Measurements from ENCODE around the gene LYZL4. TPM values are rescaled to one million over a fixed set of nuclear protein-coding genes. Genes with fewer than 3 reads are reported as not detected.

The LYZL4 gene
- total and polyA plus RNA-seq, 2 of the 4 experiments (the other 2 are of a cell fraction), result not detected

- Histone ChIP-seq H2AFZ (replicated peaks; ENCODE audit: low read length, poor library complexity) (no peak overlapping the region), H4K5ac (ENCODE audit: low read depth, low read length) (no peak overlapping the region), H3K14ac (replicated peaks; ENCODE audit: low read depth, low read length) (no peak overlapping the region), H3K23ac (ENCODE audit: low read depth, low read length) (no peak overlapping the region), H3K9me3 (ENCODE audit: control insufficient read depth, insufficient read depth, low read length) (0 out of 2 replicates have a peak, but pooled peaks cover 2% of the 10 kb centered on the region), H2BK120ac (ENCODE audit: low read depth, low read length) (no peak overlapping the region), H3K36me3 (ENCODE audit: control insufficient read depth, insufficient read depth, low read length) (no peaks in the 10 kb centered on the region), H2BK20ac (ENCODE audit: low read depth, low read length) (no peak overlapping the region), H3K4me3 (ENCODE audit: insufficient read depth, low read depth, low read length) (no peak overlapping the region), H4K8ac (ENCODE audit: low read depth in 2 of 2, low read length in 2 of 2) (no peak overlapping the region), H3K18ac (ENCODE audit: low read depth, low read length) (no peak overlapping the region), H3K4me2 (ENCODE audit: low read depth, low read length) (no peak overlapping the region), H3K9me1 (ENCODE audit: insufficient read depth, low read length) (no peaks in the 10 kb centered on the region), H3K27me3 (ENCODE audit: control insufficient read depth, insufficient read depth, low read length) (no peaks in the 10 kb centered on the region), H3K27ac (ENCODE audit: insufficient read depth, low read length) (no peak overlapping the region), H4K20me1 (ENCODE audit: insufficient read depth, low read length) (no peaks in the 10 kb centered on the region), H2AK5ac (ENCODE audit: low read depth, low read length) (no peak overlapping the region), H4K91ac (ENCODE audit: insufficient read depth, low read depth, low read length) (no peak overlapping the region), H2AK9ac (replicated peaks; ENCODE audit: low read depth, low read length, poor library complexity) (no peak overlapping the region), H3K56ac (ENCODE audit: extremely low read depth, insufficient read depth, low read length) (no peak overlapping the region), H3K9ac (ENCODE audit: low read depth, low read length) (no peak overlapping the region), H2BK15ac (ENCODE audit: low read depth, low read length) (no peak overlapping the region), H3K79me1 (ENCODE audit: low read depth in 1 of 2, low read length in 2 of 2) (no peaks in the 10 kb centered on the region), H2BK5ac (ENCODE audit: low read depth, low read length, poor library complexity, severe bottlenecking) (no peak overlapping the region), H3K4me1 (ENCODE audit: control insufficient read depth, insufficient read depth, low read length) (no peaks in the 10 kb centered on the region), H3K4ac (ENCODE audit: low read depth, low read length) (no peak overlapping the region)
- no CpG with 5 or more reads among the region's 1 CpG for WGBS, 2 experiments (ENCODE audit: extremely low coverage in 2 of 2, insufficient read length in 1 of 2)
- no TSS peak for BruUV-seq (replicated peaks)
- POLR2A ChIA-PET (ENCODE audit: unreplicated experiment), result no interaction called here
- ATAC-seq (ENCODE audit: low read depth) (no peak), DNase-seq (no peak)
- in situ Hi-C loops (cut with MboI; ENCODE audit: low sequenced_read_pairs) (no loop called here), dilution Hi-C loops (cut with HindIII; ENCODE audit: low sequenced_read_pairs, unreplicated experiment) (no loop called here), intact Hi-C loops (cut with micrococcal nuclease) (no loop called here)
- CTCF ChIA-PET, result no interaction called here
- TF ChIP-seq POLR2A (IDR thresholded peaks at IDR 0.05; ENCODE audit: low read depth, low read length), result no peak
- TF ChIP-seq CTCF (conservative IDR thresholded peaks at IDR 0.05; ENCODE audit: low read depth, low read length), result no peak
- no peak for TF ChIP-seq RAD21 (IDR thresholded peaks at IDR 0.05; ENCODE audit: low read length)
- no peak for TF ChIP-seq FOS (IDR thresholded peaks at IDR 0.05; ENCODE audit: low read depth, low read length)
These were observed 41.5 kb downstream of the LYZL4 start for GRCh38 chr3:42368861-42369260.

All from IMR-90 (cell line).